Measurements from ENCODE around the gene SH2D4B.
A peak's percentile ranks its signal among the peaks of the same experiment; 100 is the strongest.

The SH2D4B gene

GRCh38 chr10:80537736-80538480 is at the start of gene SH2D4B:
Gene SH2D4B, plus strand, starts transcription at chr10:80537902. Its CDS starts 430 bp downstream, at chr10:80538332.
- DNase-seq, result no peak

DNA sequence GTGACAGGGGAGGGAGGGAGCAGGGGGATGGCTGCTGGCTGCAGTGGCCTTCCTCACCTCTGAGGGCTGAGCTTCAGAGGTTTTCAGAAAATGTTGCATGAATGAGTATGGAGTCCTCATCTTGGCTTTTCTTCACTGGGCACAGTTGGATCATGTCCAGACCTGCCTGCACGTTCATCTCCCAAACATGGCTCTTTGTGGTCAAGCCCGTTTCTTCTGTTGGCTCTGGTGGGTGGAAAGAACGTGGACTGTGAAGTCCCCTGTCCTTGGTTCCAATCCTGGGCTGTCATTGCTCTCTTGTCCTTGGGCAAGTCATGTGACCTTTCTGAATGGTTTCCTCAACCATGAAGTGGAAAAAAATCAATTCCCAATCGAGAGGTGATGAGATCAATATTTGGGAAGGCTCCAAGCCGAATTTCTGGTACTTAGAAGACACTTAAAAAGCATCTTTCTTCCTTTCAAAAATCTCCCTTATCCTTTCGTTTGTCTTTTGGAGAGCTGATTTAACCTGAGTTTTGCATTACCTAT is 49.1 kb upstream of the SH2D4B start:
- no peak for DNase-seq

DNA sequence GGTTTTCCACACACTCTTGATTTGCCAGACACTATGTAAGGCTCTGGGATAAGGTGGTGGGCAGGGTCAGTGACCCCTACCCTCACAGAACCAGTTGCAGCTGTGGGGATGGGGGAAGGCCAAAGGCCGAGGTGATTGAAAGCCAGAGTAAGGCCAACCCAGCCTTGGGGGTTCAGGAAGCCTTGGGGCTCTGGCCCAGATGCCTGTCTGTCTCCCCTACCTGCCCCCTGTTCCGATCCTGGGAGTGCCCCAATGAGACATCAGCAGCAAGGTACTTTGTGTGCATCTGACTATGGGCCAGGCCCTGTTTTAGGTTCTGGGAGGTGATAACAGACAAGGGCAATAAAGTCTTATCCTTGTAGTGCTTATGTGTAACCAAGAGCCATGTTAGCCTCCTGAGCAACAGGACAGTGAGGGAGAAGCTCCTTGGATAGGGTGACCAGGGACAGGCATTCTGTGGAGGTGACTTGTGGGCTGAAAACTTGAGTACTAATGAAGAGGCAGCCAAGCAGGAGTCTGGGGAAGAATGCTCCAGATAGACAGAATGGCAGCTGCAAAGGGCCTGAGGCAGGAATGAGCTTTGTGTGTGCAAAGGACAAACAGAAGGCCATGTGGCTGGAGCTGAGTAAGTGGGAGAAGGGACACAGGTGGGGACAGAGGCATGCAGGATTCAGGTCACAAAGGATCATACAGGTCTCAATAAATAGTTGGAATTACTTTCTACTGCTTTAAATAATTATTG is 48.2 kb upstream of the SH2D4B start:
- no peak for DNase-seq

DNA sequence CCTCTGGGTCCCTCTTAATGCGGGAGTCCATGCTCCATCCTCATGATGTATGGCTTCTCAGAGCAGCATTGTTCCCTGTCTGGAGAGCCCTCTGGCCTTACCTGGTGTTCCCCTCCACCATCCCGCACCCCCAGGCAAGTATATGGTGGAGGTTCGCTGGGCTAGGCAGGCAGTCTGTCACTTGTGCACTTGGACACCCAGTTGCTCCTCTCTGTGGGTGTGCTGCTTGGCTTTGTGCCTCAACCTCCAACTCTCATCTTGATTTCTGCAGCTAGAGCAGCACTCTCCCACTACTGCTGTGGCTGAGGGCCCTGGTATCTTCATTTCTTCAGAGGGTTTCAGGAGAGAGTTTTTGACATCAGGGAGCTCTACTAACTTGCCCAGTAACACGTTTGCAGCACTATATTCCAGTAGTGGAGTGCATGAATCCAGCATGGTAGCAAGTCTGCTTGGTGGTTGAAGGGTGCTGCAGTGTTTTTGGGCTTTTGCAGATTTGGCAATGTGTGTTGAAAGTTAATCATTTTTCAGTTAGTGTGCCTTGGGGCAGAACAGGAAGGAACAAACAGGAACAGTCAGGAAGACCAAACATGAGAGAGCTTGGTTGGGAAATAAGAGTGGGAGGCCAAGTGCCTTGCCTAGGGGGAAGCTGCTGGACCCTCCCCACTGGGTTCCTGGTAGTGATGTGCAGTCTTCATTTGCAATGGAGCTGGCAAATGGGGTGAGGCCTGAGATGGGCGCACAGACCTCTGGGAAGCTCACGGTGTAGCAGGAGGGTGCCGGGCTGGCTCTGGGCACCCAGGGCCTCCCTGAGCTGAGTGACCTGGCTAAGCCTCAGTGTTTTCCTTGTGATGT is 46.2 kb upstream of the SH2D4B start:
- DNase-seq, result no peak

DNA sequence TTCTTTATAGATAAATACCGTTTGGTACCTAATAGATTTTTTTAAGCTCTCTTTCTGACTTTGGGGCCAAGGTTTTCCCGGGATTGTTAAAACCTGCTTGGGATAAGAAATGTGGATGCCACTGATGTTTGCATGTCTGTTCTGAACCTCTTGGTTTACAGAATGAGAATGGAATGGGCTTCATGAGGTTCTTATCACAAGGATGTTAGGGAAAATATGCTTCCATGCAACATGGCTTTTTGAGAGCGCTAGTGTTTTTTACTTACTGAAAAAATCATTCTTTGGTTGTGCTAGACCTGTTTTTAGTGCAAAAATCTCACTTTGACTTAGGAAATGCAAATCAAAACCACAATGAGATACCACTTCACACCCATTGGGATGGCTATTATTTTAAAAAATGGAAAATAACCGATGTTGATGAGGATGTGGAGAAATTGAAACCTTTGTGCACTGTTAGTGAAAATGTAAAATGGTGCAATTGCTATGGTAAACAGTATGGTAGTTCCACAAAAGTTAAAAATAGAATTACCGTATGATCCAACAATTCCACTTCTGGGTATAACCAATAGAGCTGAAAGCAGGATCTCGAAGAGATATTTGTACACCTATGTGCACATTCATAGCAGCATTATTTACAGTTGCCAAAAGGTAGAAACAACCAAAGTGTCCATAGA is 44.7 kb upstream of the SH2D4B start:
- DNase-seq, result no peak

DNA sequence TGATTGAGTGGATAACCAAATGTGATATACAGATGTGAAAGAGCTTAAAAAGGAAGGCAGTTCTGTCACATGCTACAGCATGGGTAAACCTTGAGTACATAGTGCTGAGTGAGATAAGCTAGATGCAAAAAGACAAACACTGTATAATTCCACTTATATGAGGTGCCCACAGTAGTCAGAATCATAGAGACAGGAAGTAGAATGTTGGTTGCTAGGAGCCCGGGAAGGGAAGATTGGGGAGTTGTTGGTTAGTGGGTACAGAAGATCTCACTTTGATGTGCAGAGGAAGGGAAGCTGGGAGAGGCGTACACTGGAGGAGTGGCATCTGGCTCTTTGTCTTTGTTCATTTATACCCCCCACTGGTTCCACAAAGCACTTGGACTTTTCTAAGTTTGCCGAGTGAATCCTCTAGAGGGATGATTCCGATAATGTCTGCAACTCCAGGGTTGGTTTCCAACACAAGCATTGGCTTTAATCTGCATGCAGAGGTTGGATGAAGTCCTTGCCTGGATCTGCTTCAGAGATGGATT is 44.1 kb upstream of the SH2D4B start:
- DNase-seq, result no peak

DNA sequence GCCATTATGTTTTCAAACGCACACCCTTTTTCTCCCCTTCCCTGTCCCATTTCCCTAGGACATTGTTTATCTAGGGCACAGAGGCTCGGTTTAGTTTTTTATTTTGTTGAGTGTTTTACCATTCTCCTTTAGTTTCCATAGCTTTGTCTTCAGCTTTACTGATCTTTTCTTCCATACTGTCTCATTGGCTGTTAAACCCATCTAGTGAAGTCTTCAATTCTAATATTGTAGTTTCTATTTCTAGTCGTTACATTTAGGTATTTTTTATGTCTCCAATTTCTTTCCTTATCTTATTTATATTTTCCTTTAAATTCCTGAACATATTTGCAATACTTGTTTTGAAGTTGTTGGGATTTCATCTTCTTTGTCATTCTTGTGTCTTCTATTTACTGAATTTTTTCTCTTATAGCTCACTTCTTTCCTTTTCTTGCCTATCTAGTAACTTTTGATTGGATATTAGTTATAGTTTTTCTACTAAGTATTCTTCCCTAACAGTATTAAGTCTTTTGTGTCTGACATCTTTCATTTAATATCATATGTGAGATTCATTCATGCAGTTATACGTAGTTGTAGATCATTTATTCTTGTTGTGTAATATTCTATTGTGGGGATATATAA is 41.0 kb upstream of the SH2D4B start:
- DNase-seq, result no peak

DNA sequence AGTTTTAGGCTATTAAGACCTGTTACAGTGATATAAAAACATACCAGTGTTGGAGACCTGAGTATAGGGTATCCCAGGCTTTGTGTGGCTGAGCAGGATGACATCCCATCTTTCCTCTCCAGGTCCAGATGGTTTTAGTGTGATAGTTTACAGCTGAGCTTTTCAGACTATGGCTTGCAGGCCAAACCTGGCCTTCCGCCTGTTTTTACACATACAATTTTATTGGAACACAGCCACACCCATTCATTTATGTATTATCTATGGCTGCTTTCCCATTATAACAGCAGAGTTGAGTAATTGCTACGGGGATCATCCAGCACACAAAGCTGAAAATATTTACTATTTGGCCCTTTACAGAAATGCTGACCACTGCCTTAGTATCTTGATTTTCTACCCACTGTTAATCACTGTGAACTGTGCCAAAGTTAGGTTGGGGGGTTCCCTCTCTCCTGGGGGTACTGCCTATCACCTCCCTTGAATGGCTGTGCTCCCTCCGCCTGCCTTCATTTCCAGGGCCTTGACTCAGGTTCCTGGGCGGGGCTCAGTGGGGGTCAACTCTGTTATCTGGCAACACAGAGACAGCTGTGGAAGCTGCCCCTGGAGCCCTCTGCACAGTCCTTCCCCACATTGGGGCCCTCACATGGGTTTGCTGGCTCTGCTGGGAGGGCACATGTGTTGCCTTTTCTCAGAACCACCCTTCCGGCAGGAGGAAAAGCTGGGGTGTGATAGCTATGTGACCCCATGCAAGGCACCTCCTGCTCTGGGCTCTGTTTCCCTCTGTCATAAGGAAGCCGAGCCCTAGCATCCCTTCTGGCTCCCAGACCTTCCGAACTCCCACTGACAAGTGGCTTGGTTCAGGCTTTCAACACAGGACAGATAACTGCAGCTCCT is 40.3 kb upstream of the SH2D4B start:
- peak; percentile 48 for DNase-seq

DNA sequence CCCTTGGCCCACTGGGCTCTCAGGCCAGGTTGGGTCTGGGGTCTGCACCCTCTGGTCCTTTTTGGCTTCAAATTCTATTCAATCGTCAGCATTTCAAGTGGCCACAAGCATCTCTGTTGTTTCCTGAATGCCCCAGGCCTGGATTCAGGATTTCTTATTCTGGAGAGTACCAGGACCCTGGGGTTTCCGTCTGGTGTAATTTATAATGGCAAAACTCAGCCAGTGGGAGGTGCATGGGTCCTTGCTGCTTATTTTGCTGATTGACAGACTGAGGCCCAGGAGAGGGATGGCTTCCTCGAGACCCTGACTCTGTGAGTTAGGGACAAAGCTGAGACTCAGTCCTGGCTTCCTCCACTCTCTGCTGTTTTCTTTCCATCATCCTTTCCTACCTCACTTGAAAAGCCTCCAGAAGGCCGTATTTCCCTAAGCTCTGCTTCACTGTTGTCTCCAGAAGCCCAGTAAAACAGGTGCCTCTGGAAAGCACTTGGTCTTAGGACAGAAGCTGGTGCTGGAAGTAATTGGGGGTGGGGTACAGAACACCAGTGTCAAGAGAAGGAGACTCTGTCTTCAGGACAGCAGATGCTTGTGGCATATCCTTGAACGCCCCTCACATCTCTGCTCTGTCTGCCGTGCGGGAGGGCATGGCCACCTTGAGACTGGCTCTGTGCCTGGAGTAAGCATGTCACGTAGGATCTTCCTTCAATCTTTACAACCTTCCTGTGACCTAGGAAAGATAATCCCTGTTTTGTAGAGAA is 39.4 kb upstream of the SH2D4B start:
- DNase-seq, result no peak

DNA sequence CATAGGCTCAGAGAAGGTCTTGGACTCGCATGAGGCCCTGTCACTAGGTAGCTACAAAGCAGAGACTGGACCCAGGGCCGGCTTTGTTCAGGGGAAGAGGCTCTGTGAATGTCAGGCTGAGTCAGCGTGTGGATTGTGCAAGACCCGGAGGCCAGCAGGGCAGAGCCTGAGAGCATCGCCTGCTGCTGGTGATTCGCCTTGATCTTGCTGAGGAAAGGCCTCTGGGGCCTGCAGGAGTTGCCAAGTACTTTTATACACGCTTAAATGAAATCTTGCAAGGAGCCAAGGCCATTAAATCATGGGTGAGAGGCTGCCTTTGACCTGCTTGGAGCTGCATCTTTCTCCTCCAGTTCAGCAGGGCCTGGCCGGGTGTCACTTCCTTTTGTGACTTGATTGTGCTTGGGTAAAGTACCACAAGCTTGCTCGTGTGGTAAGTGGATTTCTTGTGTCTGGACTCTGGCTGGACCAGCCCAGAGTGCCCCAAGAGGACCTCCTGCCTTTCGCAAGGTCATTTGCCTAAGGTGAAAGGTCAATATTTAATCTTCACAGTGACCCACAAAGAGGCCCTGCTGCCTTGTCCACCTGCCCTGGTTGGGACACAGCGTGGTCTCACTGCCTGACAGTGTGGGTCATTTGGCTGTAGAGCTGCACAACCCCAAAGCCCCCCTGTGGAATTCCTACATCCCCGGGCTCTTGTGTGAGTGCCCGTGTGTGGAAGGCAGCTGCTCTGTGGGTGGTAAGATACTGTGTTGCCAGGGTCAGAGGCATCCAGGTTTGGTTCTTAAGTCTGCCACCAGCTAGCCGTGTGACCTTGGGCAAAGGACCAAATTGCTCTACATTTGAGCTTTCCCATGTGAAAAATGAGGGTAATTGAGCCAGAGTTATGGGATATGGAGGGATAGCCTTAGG is 38.6 kb upstream of the SH2D4B start:
- peak; percentile 78 for DNase-seq

DNA sequence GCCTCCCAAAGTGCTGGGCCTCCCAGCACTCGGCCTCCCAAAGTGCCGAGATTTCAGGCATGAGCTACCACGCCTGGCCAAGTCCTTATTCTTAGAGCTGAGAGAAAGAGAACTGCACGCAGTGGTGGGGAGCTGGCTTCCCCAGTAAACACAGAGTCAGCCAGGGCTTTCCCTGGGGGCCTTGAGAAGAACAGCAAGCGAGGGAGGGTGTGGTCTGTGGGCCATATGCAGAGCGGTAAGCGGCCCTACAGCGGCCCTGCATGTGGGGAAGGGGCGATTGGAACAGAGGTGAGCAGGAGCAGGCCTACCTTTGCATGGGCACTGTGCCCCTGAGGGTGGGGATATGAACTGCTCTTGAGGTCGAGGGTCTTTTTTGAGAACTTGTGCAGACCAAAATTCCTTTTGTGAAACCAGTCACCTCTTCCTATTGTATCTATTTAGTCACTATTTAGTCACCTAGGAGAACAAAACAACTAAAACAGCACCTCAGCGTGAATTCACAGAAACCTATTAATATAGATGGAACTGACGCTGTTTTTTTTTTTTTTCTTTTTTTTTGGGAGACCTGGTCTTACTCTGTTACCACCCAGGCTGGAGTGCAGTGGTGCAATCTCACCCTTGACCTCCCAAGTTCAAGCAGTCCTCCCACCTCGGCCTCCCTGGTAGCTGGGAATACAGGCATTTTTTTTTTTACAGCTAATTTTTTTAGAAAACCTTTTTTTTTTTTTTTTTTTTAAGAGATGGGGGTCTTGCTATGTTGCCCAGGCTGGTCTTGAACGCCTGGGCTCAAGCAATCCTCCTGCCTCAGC is 36.9 kb upstream of the SH2D4B start:
- peak; percentile 46 for DNase-seq

DNA sequence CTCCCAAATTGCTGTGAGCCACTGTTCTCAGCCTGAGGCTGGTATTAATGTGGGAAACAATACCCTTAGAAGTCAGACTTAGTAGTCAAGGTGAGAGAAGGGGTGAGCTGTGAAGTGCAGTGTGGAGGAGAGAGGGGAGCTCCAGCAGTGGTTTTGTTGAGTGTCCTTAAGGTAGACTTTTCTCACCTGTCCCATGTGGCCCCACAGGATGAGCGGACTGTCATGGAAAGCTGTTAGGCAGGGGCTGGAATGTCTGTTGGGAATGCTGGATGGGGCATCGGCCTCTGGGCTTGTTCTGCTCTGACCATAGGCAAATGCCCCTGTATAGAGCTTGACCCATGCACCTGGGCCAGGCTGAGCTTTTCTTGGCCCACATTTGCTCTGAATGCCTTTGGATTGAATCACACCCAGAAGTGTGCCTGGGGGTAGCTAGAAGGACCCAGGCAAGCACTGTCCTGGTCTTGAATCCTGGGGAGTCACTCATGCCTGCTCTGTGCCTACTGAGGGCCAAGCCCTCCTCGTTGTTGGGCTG is 36.3 kb upstream of the SH2D4B start:
- no peak for DNase-seq

- DNase-seq, result no peak
These were observed 35.7 kb upstream of the SH2D4B start for GRCh38 chr10:80501913-80502521.

GRCh38 chr10:80502621-80503583 is 34.8 kb upstream of the SH2D4B start:
- no peak for DNase-seq

DNA sequence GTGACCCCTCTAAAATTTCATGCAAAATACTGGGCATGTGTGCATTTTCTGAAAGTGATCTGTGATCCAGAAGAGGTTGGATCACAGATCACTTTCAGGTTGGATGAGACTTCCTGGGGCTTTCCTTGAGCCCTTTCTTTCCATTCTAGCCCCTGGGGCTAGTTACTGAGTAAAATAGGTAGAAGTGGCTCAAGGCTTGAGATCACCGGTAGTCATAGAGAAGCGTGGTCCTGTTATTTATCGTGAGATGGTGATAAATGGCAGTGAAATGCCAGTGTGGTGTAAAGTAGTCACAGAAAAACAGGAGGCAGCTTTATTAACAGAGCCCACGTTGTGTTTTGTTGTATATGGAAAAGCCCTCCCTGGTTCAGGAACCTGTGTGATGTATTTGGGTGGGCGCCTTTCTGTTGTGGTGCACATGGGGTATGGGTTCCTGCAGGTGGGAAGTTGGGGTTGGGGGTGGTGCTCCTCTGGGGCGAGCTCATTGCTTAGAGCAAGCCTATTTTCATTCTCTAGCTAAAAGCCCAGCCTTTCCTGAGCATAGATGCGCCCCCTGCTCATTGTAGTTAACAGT is 34.0 kb upstream of the SH2D4B start:
- no peak for DNase-seq
